ENCODE results near the gene OR7C1. TPM values are rescaled to one million over a fixed set of nuclear protein-coding genes. Genes with fewer than 3 reads are reported as not detected.

OR7C1 gene

DNA sequence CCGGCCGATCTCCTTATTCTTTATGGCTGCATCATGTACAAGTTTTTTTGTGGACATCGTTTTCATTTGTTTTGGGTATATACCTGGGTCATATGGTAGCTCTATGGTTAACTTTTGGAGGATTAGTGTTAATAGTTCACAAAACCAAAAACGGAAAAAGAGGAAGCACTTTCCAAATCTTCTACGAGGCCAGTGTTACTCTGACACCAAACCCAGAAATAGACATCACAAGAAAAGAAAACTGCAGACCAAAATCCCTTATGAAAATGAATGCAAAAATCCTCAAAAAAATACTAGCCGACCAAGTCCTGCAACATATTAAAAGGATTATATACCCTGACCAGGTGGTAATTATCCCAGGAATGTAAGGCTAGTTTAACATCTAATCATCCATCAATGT lies 86.4 kb downstream of the OR7C1 start:
- Histone ChIP-seq H3K9ac (ENCODE audit: low read depth, low read length, poor library complexity) (no peak overlapping the region), H3K4ac (ENCODE audit: low read length) (no peak overlapping the region), H3K18ac (ENCODE audit: low read length) (no peak overlapping the region), H2BK120ac (ENCODE audit: low read depth, low read length) (no peak overlapping the region), H2BK5ac (ENCODE audit: low read length) (no peak overlapping the region), H3K23ac (ENCODE audit: low read depth, low read length, poor library complexity) (no peak overlapping the region), H3K27ac (replicated peaks; ENCODE audit: low read length) (no peak overlapping the region), H3K9me3 (replicated peaks in 1 of 2; ENCODE audit: control insufficient read depth in 2 of 2, insufficient read depth in 1 of 2, low read depth in 1 of 2, low read length in 2 of 2) (no peaks in the 10 kb centered on the region), H3K4me2 (ENCODE audit: insufficient read depth, low read length, poor library complexity, severe bottlenecking) (no peak overlapping the region), H3K4me1 (ENCODE audit: control insufficient read depth in 2 of 2, insufficient read depth in 1 of 2, low read depth in 1 of 2, low read length in 2 of 2) (no peaks in the 10 kb centered on the region), H4K8ac (ENCODE audit: low read depth, low read length) (no peak overlapping the region), H2BK15ac (ENCODE audit: low read length) (no peak overlapping the region), H2BK12ac (ENCODE audit: low read length) (no peak overlapping the region), H2AK5ac (ENCODE audit: low read depth, low read length) (no peak overlapping the region), H3K36me3 (replicated peaks in 1 of 2; ENCODE audit: control insufficient read depth in 2 of 2, insufficient read depth in 2 of 2, low read length in 2 of 2) (no peaks in the 10 kb centered on the region), H3K79me1 (ENCODE audit: low read depth, low read length) (peaks cover 3% of the 10 kb centered on the region), H3K27me3 (ENCODE audit: control insufficient read depth in 3 of 3, insufficient read depth in 3 of 3, low read depth in 1 of 3, low read length in 3 of 3) (no peaks in the 10 kb centered on the region), H3K4me3 (ENCODE audit: low read length in 2 of 2) (no peak overlapping the region), H3K14ac (ENCODE audit: low read length) (no peak overlapping the region), H4K91ac (ENCODE audit: low read depth, low read length, poor library complexity) (no peak overlapping the region), H2AFZ (ENCODE audit: low read length) (no peak overlapping the region)
- WGBS, 2 donors (ENCODE audit: extremely low coverage in 2 of 2, insufficient read length in 2 of 2, insufficient replicate concordance in 1 of 2) = no CpG with 5 or more reads among the region's 6 CpGs
- no peak for DNase-seq (ENCODE audit: low spot score)

Small RNA genes lying within 50 kb of the gene (small RNA-seq; reads per million reads assigned to genes)
- not detected for gene AC005255.1 (ENCODE audit: insufficient read depth)
